Uterus (tissue), 4 donors: ENCODE results near the gene TXNDC15. TPM values are rescaled to one million over a fixed set of nuclear protein-coding genes. Genes with fewer than 3 reads are reported as not detected.

ENCODE experiments used
- DNase-seq, 2 donors: peaks; one replicate each; pipeline ENCODE4 v3.0.0-alpha.2; 2019 to 2020
- H3K27ac ChIP-seq, 2 donors: fragments of 200-600 bp; sonication (generic); 1 replicate in 1 of 2; 2 replicates in 1 of 2; pipeline ENCODE4 v1.5.1; 2016 to 2018
- H3K27me3 ChIP-seq, 2 donors: fragments of 200-600 bp; sonication (generic); one replicate each; pipeline ENCODE4 v1.5.1; 2018 to 2019; ENCODE audit warnings: control low read depth in 1 of 2
- H3K36me3 ChIP-seq, 2 donors: fragments of 200-600 bp; sonication (generic); one replicate each; pipeline ENCODE4 v1.5.1; 2019; ENCODE audit warnings: control low read depth in 1 of 2
- H3K4me1 ChIP-seq, 2 donors: fragments of 200-600 bp; sonication (generic); one replicate each; pipeline ENCODE4 v1.5.1; 2018 to 2019; ENCODE audit warnings: control low read depth in 1 of 2
- H3K4me3 ChIP-seq, 2 donors: fragments of 200-600 bp; sonication (generic); 1 replicate in 1 of 2; 2 replicates in 1 of 2; pipeline ENCODE4 v1.5.1; 2018 to 2019; ENCODE audit warnings: mild to moderate bottlenecking in 1 of 2
- H3K9me3 ChIP-seq, 2 donors: fragments of 200-600 bp; sonication (generic); one replicate each; pipeline ENCODE4 v1.5.1; 2019; ENCODE audit warnings: control low read depth in 1 of 2
- POLR2A ChIP-seq, 2 donors: fragments of 450-650 bp; IDR thresholded peaks; one replicate each; pipeline ENCODE4 v1.6.1; 2016; ENCODE audit warnings: antibody characterized with exemption in 2 of 2, mild to moderate bottlenecking in 1 of 2, moderate library complexity in 1 of 2
- intact Hi-C: fragments of 100-400 bp; cut with DNase I; formaldehyde crosslinking; loops from one replicate; pipeline ENCODE4 v1.15.1; 2023; ENCODE audit warnings: low total_unique reads
- microRNA counts, 2 donors: library from miRNA; unstranded; fragments of <30 nt; microRNA quantifications; one replicate each; lab custom pipeline; 2016 to 2017
- microRNA-seq: library from miRNA; unstranded; fragments of <30 nt; microRNA quantifications from one replicate; pipeline ENCODE4, GENCODE V29; 2016; ENCODE audit warnings: borderline microRNAs expressed, borderline replicate concordance
- small RNA-seq: library from RNA; depleted of rRNA; stranded (forward); fragments of <200 nt; gene quantifications from one replicate; pipeline ENCODE3, GENCODE V24; 2016
- total RNA-seq, 4 donors: library from RNA; depleted of rRNA in 3 of 4; stranded (reverse); fragments of >200 nt in 3 of 4; gene quantifications; one replicate each; pipeline versions ENCODE4 v1.1.0 to v1.2.4, GENCODE V29; 2014 to 2023
- TF ChIP-seq, protein P1 (sequence below), 4 experiments: fragments of 200-600 bp in 2 of 4; fragments of 450-650 bp in 2 of 4; sonication (generic) in 2 of 4; IDR thresholded peaks; one replicate each; pipeline ENCODE4 v1.5.1; 2016 to 2019; ENCODE audit warnings: antibody characterized with exemption in 4 of 4, mild to moderate bottlenecking in 2 of 4, moderate library complexity in 1 of 4
- donor health status: DM: yes; HTN: yes; CAD: no.

TXNDC15 gene
- total RNA-seq, 4 donors from 2014 or later: 53.5 to 175 (median 113) TPM

DNA sequence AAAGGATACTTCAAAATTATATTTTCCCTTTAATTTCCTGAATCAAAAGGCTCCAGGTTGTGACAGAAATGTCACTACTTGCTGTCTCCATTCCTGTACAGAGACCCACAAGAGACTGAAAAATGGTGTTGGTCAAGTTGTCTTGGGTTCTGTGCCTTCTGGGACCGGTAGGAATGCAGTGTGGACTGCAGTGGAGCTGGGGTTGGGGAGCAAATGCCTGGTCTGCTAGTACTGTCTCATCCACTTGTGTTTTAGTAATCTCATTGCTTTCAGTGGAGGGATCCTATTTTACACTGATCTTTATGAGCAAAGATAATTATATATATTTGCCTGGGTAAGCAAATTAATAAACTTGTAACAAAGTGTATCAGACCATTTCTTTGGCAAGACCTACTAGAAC, 69.4 kb downstream of the TXNDC15 start:
- no peaks in the 10 kb centered on the region for H3K4me1 ChIP-seq
- TF ChIP-seq POLR2A (IDR thresholded peaks at IDR 0.05): no peak
- TF ChIP-seq, protein P1, sequence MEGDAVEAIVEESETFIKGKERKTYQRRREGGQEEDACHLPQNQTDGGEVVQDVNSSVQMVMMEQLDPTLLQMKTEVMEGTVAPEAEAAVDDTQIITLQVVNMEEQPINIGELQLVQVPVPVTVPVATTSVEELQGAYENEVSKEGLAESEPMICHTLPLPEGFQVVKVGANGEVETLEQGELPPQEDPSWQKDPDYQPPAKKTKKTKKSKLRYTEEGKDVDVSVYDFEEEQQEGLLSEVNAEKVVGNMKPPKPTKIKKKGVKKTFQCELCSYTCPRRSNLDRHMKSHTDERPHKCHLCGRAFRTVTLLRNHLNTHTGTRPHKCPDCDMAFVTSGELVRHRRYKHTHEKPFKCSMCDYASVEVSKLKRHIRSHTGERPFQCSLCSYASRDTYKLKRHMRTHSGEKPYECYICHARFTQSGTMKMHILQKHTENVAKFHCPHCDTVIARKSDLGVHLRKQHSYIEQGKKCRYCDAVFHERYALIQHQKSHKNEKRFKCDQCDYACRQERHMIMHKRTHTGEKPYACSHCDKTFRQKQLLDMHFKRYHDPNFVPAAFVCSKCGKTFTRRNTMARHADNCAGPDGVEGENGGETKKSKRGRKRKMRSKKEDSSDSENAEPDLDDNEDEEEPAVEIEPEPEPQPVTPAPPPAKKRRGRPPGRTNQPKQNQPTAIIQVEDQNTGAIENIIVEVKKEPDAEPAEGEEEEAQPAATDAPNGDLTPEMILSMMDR (IDR thresholded peaks at IDR 0.05): no peak
- no peak for DNase-seq
- no peak overlapping the region for H3K27ac ChIP-seq
- H3K36me3 ChIP-seq: no peaks in the 10 kb centered on the region
- H3K9me3 ChIP-seq: no peaks in the 10 kb centered on the region
- H3K27me3 ChIP-seq: no peaks in the 10 kb centered on the region
- intact Hi-C loops: no loop called here
- H3K4me3 ChIP-seq: no peak overlapping the region

- Histone ChIP-seq H3K27ac (no peak overlapping the region), H3K27me3 (no peaks in the 10 kb centered on the region), H3K4me3 (no peak overlapping the region), H3K9me3 (no peaks in the 10 kb centered on the region), H3K4me1 (no peaks in the 10 kb centered on the region), H3K36me3 (no peaks in the 10 kb centered on the region)
- intact Hi-C loops: no loop called here
- DNase-seq: no peak
- TF ChIP-seq POLR2A (IDR thresholded peaks at IDR 0.05): no peak
- TF ChIP-seq, protein P1 (IDR thresholded peaks at IDR 0.05): no peak
Measured at GRCh38 chr5:134944630-134945029, 70.5 kb downstream of the TXNDC15 start.

DNA sequence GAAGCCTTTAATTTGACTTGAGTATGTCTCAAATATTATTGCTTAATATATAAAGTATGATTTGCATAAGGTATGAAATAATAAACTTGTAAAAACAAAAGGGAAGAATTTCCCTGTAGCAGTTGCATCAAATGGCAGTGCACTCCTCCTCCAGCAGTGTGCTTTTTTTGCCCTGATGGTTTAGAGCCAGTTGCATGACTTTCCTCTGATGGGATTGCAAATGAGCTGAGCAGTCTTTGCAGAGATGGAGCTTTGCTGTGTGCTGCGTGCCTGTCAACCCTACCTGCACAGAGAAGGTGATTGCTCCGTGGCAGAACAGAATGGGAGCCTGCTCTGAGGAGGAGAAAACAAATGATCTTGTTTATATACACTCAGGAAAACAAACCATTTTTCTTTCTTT, 70.9 kb downstream of the TXNDC15 start:
- TF ChIP-seq, protein P1 (IDR thresholded peaks at IDR 0.05): no peak
- Histone ChIP-seq H3K4me1 (no peaks in the 10 kb centered on the region), H3K27ac (no peak overlapping the region), H3K27me3 (no peaks in the 10 kb centered on the region), H3K9me3 (no peaks in the 10 kb centered on the region), H3K36me3 (no peaks in the 10 kb centered on the region), H3K4me3 (no peak overlapping the region)
- DNase-seq: no peak
- intact Hi-C loops: no loop called here

DNA sequence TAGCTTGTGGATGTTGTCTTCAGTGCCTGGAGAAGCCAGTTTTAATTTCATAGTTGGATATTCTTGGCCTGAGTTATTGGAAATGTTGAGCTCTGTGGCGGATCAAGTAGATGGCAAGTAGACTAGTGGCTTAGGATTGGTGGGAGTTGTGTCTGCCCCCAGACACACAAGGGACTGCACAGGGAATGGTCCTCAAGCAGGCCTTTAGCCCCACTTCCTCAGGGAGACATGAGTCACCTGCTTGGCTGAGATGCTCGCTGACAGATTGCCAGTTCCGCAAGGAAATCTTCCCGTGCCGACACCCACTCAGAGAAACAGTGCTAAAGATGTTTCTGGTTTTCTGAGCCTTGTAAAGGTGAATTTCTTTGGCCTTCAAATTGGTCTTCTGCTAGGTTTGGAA, 74.7 kb downstream of the TXNDC15 start:
- Histone ChIP-seq H3K4me3 (no peak overlapping the region), H3K27ac (no peak overlapping the region), H3K9me3 (no peaks in the 10 kb centered on the region), H3K27me3 (no peaks in the 10 kb centered on the region), H3K36me3 (no peaks in the 10 kb centered on the region), H3K4me1 (no peaks in the 10 kb centered on the region)
- TF ChIP-seq POLR2A (IDR thresholded peaks at IDR 0.05): no peak
- TF ChIP-seq, protein P1 (IDR thresholded peaks at IDR 0.05): no peak
- intact Hi-C loops: no loop called here
- DNase-seq: peak; percentile 22 to 66

DNA sequence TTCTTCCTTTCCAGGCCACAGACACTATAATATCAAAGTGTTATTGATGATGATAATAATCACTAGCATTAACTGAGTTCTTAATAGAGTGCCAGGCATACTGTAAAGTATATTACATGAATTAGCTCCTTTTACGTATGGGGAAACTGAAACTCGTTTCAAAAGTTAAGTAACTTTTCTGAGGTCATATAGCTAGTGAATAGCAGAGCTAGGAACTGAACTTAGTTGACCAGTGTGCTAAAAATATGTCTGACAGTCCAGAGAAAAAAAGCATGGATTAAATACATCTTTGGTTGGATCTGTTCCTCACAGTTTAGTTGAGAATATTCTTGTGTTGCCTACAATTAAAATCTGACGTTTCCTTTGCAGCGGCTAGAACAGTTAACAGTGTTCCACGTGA, 75.1 kb downstream of the TXNDC15 start:
- H3K27me3 ChIP-seq: no peaks in the 10 kb centered on the region
- no peaks in the 10 kb centered on the region for H3K9me3 ChIP-seq
- intact Hi-C loops: no loop called here
- H3K4me3 ChIP-seq: no peak overlapping the region
- DNase-seq: no peak
- H3K27ac ChIP-seq: no peak overlapping the region
- no peak for TF ChIP-seq POLR2A (IDR thresholded peaks at IDR 0.05)
- TF ChIP-seq, protein P1 (IDR thresholded peaks at IDR 0.05): no peak
- no peaks in the 10 kb centered on the region for H3K36me3 ChIP-seq
- H3K4me1 ChIP-seq: no peaks in the 10 kb centered on the region

MicroRNAs encoded within 50 kb of the gene (microRNA counts, 767-probe panel; counts per million panel counts)
- 0 counts per million in 2 donors for microRNA hsa-miR-4461 (lab: Ali Mortazavi, UCI)

Small RNA genes lying within 50 kb of the gene (microRNA-seq; reads per million reads assigned to microRNA genes)
- gene MIR4461: not detected

Small RNA genes lying within 50 kb of the gene (small RNA-seq; reads per million reads assigned to genes)
- gene MIR4461: not detected
- not detected for gene MTND3P25
- not detected for gene MTND4LP30

Other genes starting within 250 kb of the TXNDC15 start
- 100 to 1,000 TPM in 1 of 4 donors, 10 to 100 TPM in 3; 38.0 to 612 (median 81.9) TPM for gene SAR1B, start 241.5 kb upstream of the TXNDC15 start, total RNA-seq
- 10 to 100 TPM in 3 of 4 donors, 1 to 10 TPM in 1; 7.2 to 51.3 (median 30.7) TPM for gene SEC24A, start 225.6 kb upstream of the TXNDC15 start, total RNA-seq
- 10 to 100 TPM; 44.7 to 56.6 (median 49.4) TPM for gene CAMLG, start 135.8 kb upstream of the TXNDC15 start, total RNA-seq
- 10 to 100 TPM; 38.2 to 63.7 (median 47.6) TPM for gene DDX46, start 115.6 kb upstream of the TXNDC15 start, total RNA-seq
- gene C5orf24, start 28.4 kb upstream of the TXNDC15 start, total RNA-seq: 10 to 100 TPM; 45.3 to 93.8 (median 58.3) TPM
- gene PCBD2, start 30.8 kb downstream of the TXNDC15 start, total RNA-seq: 10 to 100 TPM in 2 of 4 donors, 1 to 10 TPM in 2; 1.8 to 15.1 (median 8.2) TPM
- 1 to 10 TPM in 1 of 4 donors, under 1 TPM in 1, not detected in 2; 0.48 to 2.7 TPM for gene CATSPER3, start 93.5 kb downstream of the TXNDC15 start, total RNA-seq
- gene PITX1, start 159.9 kb downstream of the TXNDC15 start, total RNA-seq: 1 to 10 TPM in 1 of 4 donors, under 1 TPM in 1, not detected in 2; 0.97 to 1.2 TPM